ENCODE data around the gene EMP1.

Gene EMP1

DNA sequence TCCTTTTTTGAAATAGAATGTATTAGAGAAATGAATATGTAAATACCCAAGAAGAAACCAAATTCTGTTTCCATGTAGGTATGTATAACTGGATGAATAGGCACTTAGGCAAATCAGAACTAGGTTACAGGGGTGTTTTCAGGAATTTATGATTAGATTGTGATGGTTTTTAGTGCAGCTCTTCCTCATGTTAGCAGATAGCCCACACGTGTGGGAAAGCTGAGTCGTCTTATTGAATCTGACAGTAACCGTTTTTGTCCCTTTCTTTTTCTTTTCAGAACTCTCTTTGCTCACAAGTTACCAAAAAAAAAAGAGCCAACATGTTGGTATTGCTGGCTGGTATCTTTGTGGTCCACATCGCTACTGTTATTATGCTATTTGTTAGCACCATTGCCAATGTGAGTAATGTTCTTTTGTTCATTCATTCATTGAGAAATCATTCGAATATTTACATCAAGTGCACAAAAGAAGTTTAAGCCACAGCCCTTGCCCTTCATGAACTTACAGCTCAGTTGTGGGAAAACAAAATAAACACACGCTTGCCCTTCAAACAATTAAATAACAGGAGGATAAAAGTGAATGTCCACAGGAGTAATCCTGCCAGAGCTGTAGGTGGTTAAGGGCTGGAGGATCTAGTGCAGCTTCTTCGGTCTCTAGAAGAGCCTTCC, 14.8 kb downstream of the EMP1 start:
- peak overlapping the region; percentile 69 for H3K27ac Mint-ChIP-seq
- peaks cover 56% of the 10 kb centered on the region for H3K4me1 Mint-ChIP-seq
- no peak overlapping the region for H3K4me3 Mint-ChIP-seq
- peaks cover 6% of the 10 kb centered on the region for H3K9me3 Mint-ChIP-seq
- DNase-seq, result no peak
- peaks cover 3% of the 10 kb centered on the region for H3K27me3 Mint-ChIP-seq (ENCODE audit: low read depth, poor library complexity)
- no peaks in the 10 kb centered on the region for H3K36me3 Mint-ChIP-seq (ENCODE audit: low read depth)
- TF ChIP-seq, protein P1, sequence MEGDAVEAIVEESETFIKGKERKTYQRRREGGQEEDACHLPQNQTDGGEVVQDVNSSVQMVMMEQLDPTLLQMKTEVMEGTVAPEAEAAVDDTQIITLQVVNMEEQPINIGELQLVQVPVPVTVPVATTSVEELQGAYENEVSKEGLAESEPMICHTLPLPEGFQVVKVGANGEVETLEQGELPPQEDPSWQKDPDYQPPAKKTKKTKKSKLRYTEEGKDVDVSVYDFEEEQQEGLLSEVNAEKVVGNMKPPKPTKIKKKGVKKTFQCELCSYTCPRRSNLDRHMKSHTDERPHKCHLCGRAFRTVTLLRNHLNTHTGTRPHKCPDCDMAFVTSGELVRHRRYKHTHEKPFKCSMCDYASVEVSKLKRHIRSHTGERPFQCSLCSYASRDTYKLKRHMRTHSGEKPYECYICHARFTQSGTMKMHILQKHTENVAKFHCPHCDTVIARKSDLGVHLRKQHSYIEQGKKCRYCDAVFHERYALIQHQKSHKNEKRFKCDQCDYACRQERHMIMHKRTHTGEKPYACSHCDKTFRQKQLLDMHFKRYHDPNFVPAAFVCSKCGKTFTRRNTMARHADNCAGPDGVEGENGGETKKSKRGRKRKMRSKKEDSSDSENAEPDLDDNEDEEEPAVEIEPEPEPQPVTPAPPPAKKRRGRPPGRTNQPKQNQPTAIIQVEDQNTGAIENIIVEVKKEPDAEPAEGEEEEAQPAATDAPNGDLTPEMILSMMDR (IDR thresholded peaks at IDR 0.05), result no peak

DNA sequence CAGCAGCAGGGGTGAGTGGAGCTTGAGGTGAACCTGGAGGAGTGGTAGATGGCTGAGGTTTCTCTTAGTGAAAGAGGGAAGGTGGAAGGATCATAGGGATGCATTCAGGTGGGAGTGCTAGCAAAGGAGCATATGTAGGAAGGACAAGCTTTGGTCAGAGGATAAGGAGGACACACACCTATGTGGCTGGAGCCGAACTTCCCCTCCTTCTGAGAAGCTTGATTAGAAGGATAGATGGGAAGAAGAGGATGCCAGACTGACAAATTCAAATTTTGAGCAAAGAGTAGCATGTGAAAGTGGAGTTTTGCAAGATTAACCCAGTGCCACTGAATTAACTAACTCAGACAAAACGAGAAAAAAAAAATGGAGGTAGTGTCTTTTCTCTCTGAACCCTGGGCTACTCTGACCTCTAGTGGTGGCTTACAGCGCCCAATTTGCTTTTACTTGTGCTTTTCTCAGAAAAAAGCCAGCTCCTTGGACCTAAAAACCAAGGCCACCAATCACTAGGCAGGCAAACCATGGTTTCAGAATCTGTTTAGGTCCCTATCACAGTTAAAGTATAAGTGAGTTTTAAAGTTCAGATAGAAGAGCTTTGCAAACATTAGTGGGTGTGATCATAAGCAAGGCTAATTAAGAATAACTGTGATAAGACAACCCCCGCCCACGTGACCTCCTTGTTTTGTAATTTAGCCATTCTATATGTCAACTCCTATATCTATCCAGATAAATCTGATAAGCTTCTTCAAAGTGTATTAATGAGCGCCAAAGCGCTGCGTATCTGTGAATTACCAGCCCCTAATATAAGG, 15.5 kb downstream of the EMP1 start:
- peak; percentile 68 for DNase-seq
- Mint-ChIP-seq H3K27me3 (ENCODE audit: low read depth, poor library complexity) (peaks cover 3% of the 10 kb centered on the region), H3K9me3 (peaks cover 6% of the 10 kb centered on the region), H3K4me3 (no peak overlapping the region), H3K27ac (peak overlapping the region; percentile 69), H3K4me1 (peaks cover 48% of the 10 kb centered on the region), H3K36me3 (ENCODE audit: low read depth) (no peaks in the 10 kb centered on the region)
- TF ChIP-seq, protein P1 (IDR thresholded peaks at IDR 0.05), result peak; percentile 87

- Mint-ChIP-seq H3K36me3 (ENCODE audit: low read depth) (no peaks in the 10 kb centered on the region), H3K27me3 (ENCODE audit: low read depth, poor library complexity) (peaks cover 10% of the 10 kb centered on the region), H3K27ac (no peak overlapping the region), H3K9me3 (peaks cover 19% of the 10 kb centered on the region), H3K4me1 (peaks cover 20% of the 10 kb centered on the region), H3K4me3 (no peak overlapping the region)
- TF ChIP-seq, protein P1 (IDR thresholded peaks at IDR 0.05), result no peak
- no peak for DNase-seq
Observed at GRCh38 chr12:13215056-13215455, 18.5 kb downstream of the EMP1 start.

GRCh38 chr12:13218641-13219040, 22.1 kb downstream of the EMP1 start:
- DNase-seq, result no peak
- Mint-ChIP-seq H3K9me3 (peaks cover 19% of the 10 kb centered on the region), H3K4me3 (no peak overlapping the region), H3K4me1 (no peaks in the 10 kb centered on the region), H3K27ac (no peak overlapping the region), H3K27me3 (ENCODE audit: low read depth, poor library complexity) (peaks cover 10% of the 10 kb centered on the region), H3K36me3 (ENCODE audit: low read depth) (no peaks in the 10 kb centered on the region)
- TF ChIP-seq, protein P1 (IDR thresholded peaks at IDR 0.05), result no peak

- TF ChIP-seq, protein P1 (IDR thresholded peaks at IDR 0.05), result no peak
- H3K4me3 Mint-ChIP-seq, result no peak overlapping the region
- H3K36me3 Mint-ChIP-seq (ENCODE audit: low read depth), result no peaks in the 10 kb centered on the region
- no peak for DNase-seq
- H3K9me3 Mint-ChIP-seq, result peaks cover 19% of the 10 kb centered on the region
- H3K4me1 Mint-ChIP-seq, result no peaks in the 10 kb centered on the region
- peaks cover 10% of the 10 kb centered on the region for H3K27me3 Mint-ChIP-seq (ENCODE audit: low read depth, poor library complexity)
- no peak overlapping the region for H3K27ac Mint-ChIP-seq
Observed at GRCh38 chr12:13219320-13219719, 22.8 kb downstream of the EMP1 start.
